Fibroblast of skin of abdomen (primary cell): ENCODE measurements around the gene TEKT3.

ENCODE experiments used
- DNase-seq: peaks from one replicate; pipeline ENCODE4 v3.0.0-alpha.2; 2013

The TEKT3 gene

GRCh38 chr17:15263680-15264079 is 77.7 kb downstream of the TEKT3 start:
- no peak for DNase-seq

- DNase-seq = peak; percentile 82
These were observed 78.2 kb downstream of the TEKT3 start for GRCh38 chr17:15263206-15263579.

- DNase-seq = peak; percentile 86
These were observed 78.8 kb downstream of the TEKT3 start for GRCh38 chr17:15262291-15263205.

GRCh38 chr17:15261802-15262290 is 79.6 kb downstream of the TEKT3 start:
- peak; percentile 31 for DNase-seq

DNA sequence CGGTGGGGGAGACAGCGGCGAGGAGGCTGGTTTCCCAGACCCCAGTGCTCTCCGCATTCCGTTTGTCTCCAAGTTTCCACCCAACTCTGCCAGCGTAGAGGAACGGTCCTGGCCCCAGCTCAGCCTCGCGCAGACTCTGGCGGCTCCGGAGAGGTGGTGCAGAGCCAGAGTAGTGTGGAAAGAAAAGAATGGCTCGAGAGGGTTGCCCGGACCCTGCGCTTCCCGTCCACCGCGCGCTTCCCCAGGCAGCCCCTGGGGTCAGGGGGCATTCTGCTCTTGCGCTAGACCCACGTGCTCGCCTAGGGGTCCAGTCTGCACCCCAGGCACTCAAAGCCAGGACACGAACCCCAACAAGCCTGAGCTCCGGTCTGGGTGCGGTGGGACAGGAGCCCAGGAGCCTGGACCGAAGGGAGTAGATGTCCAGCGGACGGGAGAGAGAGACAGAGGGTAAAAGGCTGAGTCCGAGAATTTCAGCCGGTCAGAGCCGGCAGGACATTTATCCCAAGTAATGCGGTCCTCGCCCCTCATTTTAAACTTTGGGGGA is 80.1 kb downstream of the TEKT3 start:
- peak; percentile 58 for DNase-seq

DNA sequence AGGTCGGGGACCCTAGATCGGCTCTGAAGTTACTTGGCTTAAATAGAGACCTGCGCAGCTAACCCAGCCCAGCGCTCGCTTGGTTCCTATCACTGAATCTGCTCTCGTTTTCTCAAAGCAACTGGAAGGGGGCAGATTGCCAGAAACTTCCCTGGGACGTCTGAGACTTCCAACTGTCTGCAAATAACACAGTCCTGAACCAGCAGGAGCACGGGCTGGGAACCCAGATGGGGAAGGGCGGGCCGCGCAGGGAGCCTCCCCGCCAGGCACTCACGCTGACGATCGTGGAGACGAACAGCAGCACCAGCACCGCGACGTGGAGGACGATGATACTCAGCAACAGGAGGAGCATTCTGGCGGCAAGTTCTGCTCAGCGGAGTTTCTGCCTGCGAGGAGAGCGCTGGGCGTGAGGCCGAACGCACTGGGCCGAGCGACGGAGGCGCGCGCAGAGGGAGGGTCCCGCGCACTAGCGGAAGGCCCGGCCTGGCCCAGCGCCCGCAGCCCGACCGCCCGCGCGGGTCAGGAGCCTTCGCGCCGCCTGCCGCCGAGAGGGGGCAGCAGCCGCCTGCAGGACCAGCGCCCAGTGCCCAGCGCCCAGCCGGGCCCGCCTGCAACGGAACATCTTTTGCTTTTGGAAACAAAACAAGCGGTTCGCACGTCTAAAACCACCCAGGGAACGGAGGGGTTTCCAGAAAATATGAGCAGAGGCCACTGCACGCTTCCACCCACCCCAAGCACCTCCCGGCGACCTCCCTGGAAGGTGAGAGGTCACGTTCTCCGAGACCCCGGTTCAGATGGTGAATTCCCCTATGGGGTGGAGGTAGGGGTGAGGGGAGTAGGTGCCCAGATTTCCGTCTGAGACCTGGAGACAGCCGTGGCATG is 80.8 kb downstream of the TEKT3 start:
- peak; percentile 90 for DNase-seq

DNA sequence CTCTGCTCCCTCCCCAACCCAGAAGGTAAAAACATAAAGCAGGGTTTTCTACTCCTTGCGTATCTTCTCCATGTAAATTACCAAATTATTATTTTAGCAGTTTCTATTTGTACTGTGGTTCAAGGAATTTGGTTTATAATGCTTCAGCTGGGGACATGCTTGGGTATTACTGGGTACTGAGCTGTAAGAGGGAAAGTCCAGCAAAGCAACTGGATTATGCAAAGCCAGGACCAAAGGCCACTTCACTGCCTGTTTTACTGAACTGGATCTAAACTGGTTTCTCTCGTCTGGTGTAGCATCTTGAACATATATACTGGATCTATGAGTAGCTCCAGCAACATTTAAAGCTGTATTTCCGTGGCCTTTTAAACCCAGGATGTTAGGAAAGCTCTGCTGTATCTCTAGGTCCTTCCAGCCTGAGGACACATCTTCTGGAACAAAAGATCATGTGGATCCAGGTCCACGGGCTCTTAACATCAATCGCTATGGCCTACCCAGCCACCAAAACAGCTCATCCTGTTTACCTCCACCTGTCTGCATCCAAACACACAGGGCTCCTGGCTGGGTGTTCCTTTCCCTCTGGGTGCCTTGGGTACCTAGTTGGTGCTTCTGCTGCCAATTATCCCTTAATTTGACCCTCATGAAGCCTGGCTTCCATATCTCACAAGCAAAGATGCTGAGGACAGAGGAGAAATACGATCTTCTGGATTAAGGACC is 83.4 kb downstream of the TEKT3 start:
- DNase-seq = no peak

GRCh38 chr17:15257258-15257788 is 84.1 kb downstream of the TEKT3 start:
- peak; percentile 77 for DNase-seq

DNA sequence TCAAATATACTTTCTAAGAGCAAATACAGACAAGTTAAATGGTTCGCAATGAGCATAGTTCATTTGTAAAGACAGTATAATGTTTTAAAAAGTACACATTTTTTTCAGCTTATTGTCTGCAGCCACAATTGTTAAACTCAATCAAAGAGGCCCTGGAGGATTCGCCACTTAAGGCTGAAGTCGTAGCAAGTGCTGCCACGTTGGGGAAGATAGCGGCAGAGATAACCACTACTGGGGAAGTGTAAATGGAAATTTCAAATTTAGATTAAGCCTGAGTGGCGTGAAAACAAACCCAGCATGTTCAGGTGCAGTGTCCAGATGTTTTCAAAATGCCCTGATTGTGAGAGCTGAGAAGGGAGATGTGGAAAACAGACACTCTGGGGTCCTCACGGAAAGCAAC is 84.7 kb downstream of the TEKT3 start:
- DNase-seq = no peak

GRCh38 chr17:15255713-15256454 is 85.5 kb downstream of the TEKT3 start:
- DNase-seq = peak; percentile 64
